HL-60 (cell line): ENCODE measurements around the gene LAMTOR1.
A peak's percentile ranks its signal among the peaks of the same experiment; 100 is the strongest.

Source experiments
- DNase-seq, 2 experiments: peaks; one replicate each; pipeline ENCODE4 v3.0.0-alpha.2; 2010 to 2020; ENCODE audit warnings: low read depth in 1 of 2, low spot score in 1 of 2
- H3K27ac ChIP-seq: fragments of 250-450 bp; sonication (Bioruptor Pico); replicated peaks from 2 replicates; pipeline ENCODE4 v1.5.1; 2020; ENCODE audit warnings: mild to moderate bottlenecking, moderate library complexity
- H3K27me3 ChIP-seq: fragments of 250-450 bp; sonication (Bioruptor Pico); 2 replicates; pipeline ENCODE4 v1.5.1; 2021; ENCODE audit warnings: mild to moderate bottlenecking, moderate library complexity; ENCODE audit not compliant: insufficient read depth, poor library complexity, severe bottlenecking
- H3K4me3 ChIP-seq: replicated peaks from 2 replicates; pipeline ENCODE4 v1.5.1; 2011; ENCODE audit warnings: mild to moderate bottlenecking, control low read depth, low read length; ENCODE audit not compliant: insufficient read depth
- CTCF ChIP-seq: IDR thresholded peaks from one replicate; pipeline ENCODE4 v1.5.1; 2011; ENCODE audit warnings: low read length, control low read depth, inconsistent platforms; ENCODE audit not compliant: insufficient read depth
- GABPA ChIP-seq: IDR thresholded peaks from 2 replicates; pipeline ENCODE4 v1.6.1; 2012; ENCODE audit warnings: low read depth
- POLR2AphosphoS5 ChIP-seq: IDR thresholded peaks from 2 replicates; pipeline ENCODE4 v1.6.1; 2012; ENCODE audit warnings: low read depth
- REST ChIP-seq: IDR thresholded peaks from 2 replicates; pipeline ENCODE4 v1.6.1; 2012; ENCODE audit warnings: low read depth; ENCODE audit not compliant: insufficient replicate concordance
- SPI1 ChIP-seq: IDR thresholded peaks from 2 replicates; pipeline ENCODE4 v1.6.1; 2012; ENCODE audit warnings: low read depth, mild to moderate bottlenecking, borderline replicate concordance

LAMTOR1 gene

GRCh38 chr11:72081821-72082453 is 21.2 kb downstream of the LAMTOR1 start:
- DNase-seq, result no peak
- TF ChIP-seq CTCF (no peak), SPI1 (no peak), REST (no peak), GABPA (no peak), POLR2AphosphoS5 (no peak)
- H3K4me3 ChIP-seq, result no peak overlapping the region
- peak overlapping the region; percentile 76 for H3K27ac ChIP-seq
- no peaks in the 10 kb centered on the region for H3K27me3 ChIP-seq

- Histone ChIP-seq H3K27ac (peak overlapping the region; percentile 76), H3K4me3 (peak overlapping the region; percentile 48), H3K27me3 (no peaks in the 10 kb centered on the region)
- no peak for DNase-seq
- TF ChIP-seq GABPA (no peak), CTCF (no peak), SPI1 (no peak), REST (no peak), POLR2AphosphoS5 (no peak)
Measured at GRCh38 chr11:72081184-72081644, 21.9 kb downstream of the LAMTOR1 start.

GRCh38 chr11:72080326-72081183 is 22.5 kb downstream of the LAMTOR1 start, which contains the start of the genes LRRC51 and NUMA1:
Gene LRRC51, plus strand, starts transcription at chr11:72080850. Its CDS starts 8,234 bp downstream, at chr11:72089084.
Gene NUMA1, minus strand, starts transcription at chr11:72080542. Its CDS starts 44,599 bp downstream, at chr11:72035943.
- peak within 1 kb of the TSS; percentile 68 for H3K4me3 ChIP-seq
- DNase-seq, result peak; percentile 100
- peak; percentile 82 for TF ChIP-seq GABPA
- TF ChIP-seq REST, result no peak
- peak; percentile 73 for TF ChIP-seq POLR2AphosphoS5
- no peak for TF ChIP-seq CTCF
- peak; percentile 89; the same call in 1 of the 2 replicates for TF ChIP-seq SPI1
- H3K27ac ChIP-seq, result peak within 1 kb of the TSS; percentile 80
- H3K27me3 ChIP-seq, result no peaks in the 10 kb centered on the region
